SK-N-SH treated with all-trans-retinoic acid at 6 μM for 48 hours (cell line): ENCODE results near the gene ID4.

Experiments used
- ATAC-seq: fragments of 200-7000 bp; cut with Tn5 transposase; 3 replicates; pipeline ENCODE4 v1.9.1; 2020; ENCODE audit warnings: mild to moderate bottlenecking, moderate library complexity
- ARNTL ChIP-seq: fragments of 450-650 bp; formaldehyde crosslinking; IDR thresholded peaks from 2 replicates; pipeline ENCODE4 v1.5.0; 2020; ENCODE audit warnings: low read depth, mild to moderate bottlenecking, moderate library complexity, borderline replicate concordance
- BACH2 ChIP-seq: fragments of 250-450 bp; sonication (Bioruptor Pico); IDR thresholded peaks from 2 replicates; pipeline ENCODE4 v1.9.0; 2021; ENCODE audit warnings: mild to moderate bottlenecking, borderline replicate concordance
- CSDC2 ChIP-seq: fragments of 250-450 bp; sonication (Bioruptor Pico); IDR thresholded peaks from 2 replicates; pipeline ENCODE4 v1.5.0; 2020; ENCODE audit warnings: mild to moderate bottlenecking, moderate library complexity
- CSRNP3 ChIP-seq: fragments of 250-450 bp; sonication (Bioruptor Pico); IDR thresholded peaks from 2 replicates; pipeline ENCODE4 v1.5.1; 2021; ENCODE audit warnings: mild to moderate bottlenecking, moderate library complexity
- ESRRG ChIP-seq: fragments of 250-450 bp; sonication (Bioruptor Pico); IDR thresholded peaks from 2 replicates; pipeline ENCODE4 v1.6.1; 2021; ENCODE audit warnings: mild to moderate bottlenecking
- GLIS3 ChIP-seq: fragments of 250-450 bp; sonication (Bioruptor Pico); IDR thresholded peaks from 2 replicates; pipeline ENCODE4 v1.5.0; 2020; ENCODE audit warnings: mild to moderate bottlenecking, moderate library complexity
- ISL1 ChIP-seq: fragments of 250-450 bp; sonication (Bioruptor Pico); IDR thresholded peaks from 2 replicates; pipeline ENCODE4 v2.1.2; 2022; ENCODE audit warnings: mild to moderate bottlenecking, moderate library complexity
- PPARA ChIP-seq: fragments of 250-450 bp; sonication (Bioruptor Pico); IDR thresholded peaks from 2 replicates; pipeline ENCODE4 v1.5.0; 2020; ENCODE audit warnings: mild to moderate bottlenecking, borderline replicate concordance
- RARB ChIP-seq: fragments of 250-450 bp; sonication (Bioruptor Pico); IDR thresholded peaks from 2 replicates; pipeline ENCODE4 v1.8.0; 2021; ENCODE audit warnings: mild to moderate bottlenecking, moderate library complexity
- SNAI2 ChIP-seq: fragments of 250-450 bp; sonication (Bioruptor Pico); IDR thresholded peaks from 2 replicates; pipeline ENCODE4 v1.5.0; 2020; ENCODE audit warnings: mild to moderate bottlenecking, moderate library complexity
- TCF4 ChIP-seq: fragments of 250-450 bp; sonication (Bioruptor Pico); IDR thresholded peaks from 2 replicates; pipeline ENCODE4 v1.8.0; 2021; ENCODE audit warnings: mild to moderate bottlenecking, moderate library complexity, borderline replicate concordance
- TOX ChIP-seq: fragments of 250-450 bp; sonication (Bioruptor Pico); IDR thresholded peaks from 2 replicates; pipeline ENCODE4 v1.8.0; 2021; ENCODE audit warnings: mild to moderate bottlenecking, moderate library complexity, borderline replicate concordance
- ZC3H10 ChIP-seq: fragments of 250-450 bp; sonication (Bioruptor Pico); IDR thresholded peaks from 2 replicates; pipeline ENCODE4 v1.5.1; 2021; ENCODE audit warnings: mild to moderate bottlenecking, moderate library complexity
- ZFP3 ChIP-seq: fragments of 250-450 bp; sonication (Bioruptor Pico); IDR thresholded peaks from 2 replicates; pipeline ENCODE4 v1.5.0; 2020; ENCODE audit warnings: mild to moderate bottlenecking, moderate library complexity
- ZFP30 ChIP-seq: fragments of 450-650 bp; formaldehyde crosslinking; IDR thresholded peaks from 2 replicates; pipeline ENCODE4 v1.5.0; 2022; ENCODE audit warnings: mild to moderate bottlenecking, moderate library complexity
- ZNF565 ChIP-seq: fragments of 450-650 bp; formaldehyde crosslinking; conservative IDR thresholded peaks from 2 replicates; pipeline ENCODE4 v1.5.0; 2020; ENCODE audit warnings: low read depth, mild to moderate bottlenecking, moderate library complexity
- ZNF70 ChIP-seq: fragments of 450-650 bp; formaldehyde crosslinking; IDR thresholded peaks from 2 replicates; pipeline ENCODE4 v1.5.0; 2020; ENCODE audit warnings: mild to moderate bottlenecking, moderate library complexity
- TF ChIP-seq, protein P1 (sequence below): fragments of 250-450 bp; sonication (Bioruptor Pico); IDR thresholded peaks from 2 replicates; pipeline ENCODE4 v1.8.0; 2020; ENCODE audit warnings: mild to moderate bottlenecking, moderate library complexity, borderline replicate concordance
- TF ChIP-seq, protein P2 (sequence below): fragments of 250-450 bp; sonication (Bioruptor Pico); IDR thresholded peaks from 2 replicates; pipeline ENCODE4 v1.8.0; 2021; ENCODE audit warnings: low read depth, mild to moderate bottlenecking, moderate library complexity, borderline replicate concordance
- TF ChIP-seq, protein P3 (sequence below): fragments of 250-450 bp; sonication (Bioruptor Pico); IDR thresholded peaks from 2 replicates; pipeline ENCODE4 v1.5.0; 2020; ENCODE audit warnings: mild to moderate bottlenecking, moderate library complexity
- TF ChIP-seq, protein P4 (sequence below): fragments of 250-450 bp; sonication (Bioruptor Pico); IDR thresholded peaks from 2 replicates; pipeline ENCODE4 v1.5.1; 2020; ENCODE audit warnings: low read depth, mild to moderate bottlenecking, moderate library complexity

The ID4 gene

DNA sequence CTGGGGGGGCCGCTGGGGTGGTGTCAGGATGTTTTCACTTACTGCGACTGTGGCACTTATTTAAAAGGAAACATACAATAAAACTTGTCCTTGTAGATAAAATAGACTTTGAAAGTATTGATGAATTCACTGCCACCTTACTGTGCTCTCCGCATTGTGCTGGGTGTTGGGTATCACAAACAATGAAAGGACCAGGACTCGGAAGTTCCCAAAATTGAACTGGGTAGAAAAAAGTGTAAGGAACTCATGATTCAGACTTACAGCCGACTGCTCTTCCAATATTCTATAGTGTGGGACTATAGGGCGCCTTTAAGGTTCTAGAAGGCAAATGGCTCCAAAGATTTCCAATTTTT lies 32.1 kb upstream of the ID4 start:
- peak; percentile 6 for ATAC-seq

DNA sequence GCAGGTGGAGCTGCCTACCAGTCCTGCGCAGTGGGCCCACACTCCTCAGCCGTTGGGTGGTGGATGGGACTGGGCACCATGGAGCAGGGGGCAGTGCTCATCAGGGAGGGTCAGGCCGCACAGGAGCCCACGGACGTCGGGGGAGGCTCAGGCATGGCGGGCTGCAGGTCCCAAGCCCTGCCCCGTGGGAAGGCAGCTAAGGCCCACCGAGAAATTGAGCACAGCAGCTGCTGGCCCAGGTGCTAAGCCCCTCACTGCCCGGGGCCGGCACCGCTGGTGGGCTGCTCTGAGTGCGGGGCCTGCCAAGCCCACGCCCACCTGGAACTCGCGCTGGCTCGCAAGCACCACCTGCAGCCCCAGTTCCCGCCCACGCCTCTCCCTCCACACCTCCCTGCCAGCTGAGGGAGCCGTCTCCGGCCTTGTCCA lies 30.2 kb upstream of the ID4 start:
- ATAC-seq, result no peak
- no peak for TF ChIP-seq ARNTL (CRISPR knock-in tag)
- TF ChIP-seq SNAI2 (CRISPR knock-in tag), result no peak
- TF ChIP-seq ZFP3 (CRISPR knock-in tag), result no peak
- TF ChIP-seq TOX (CRISPR knock-in tag), result no peak
- TF ChIP-seq ZC3H10 (CRISPR knock-in tag), result no peak
- TF ChIP-seq CSRNP3 (CRISPR knock-in tag), result no peak
- TF ChIP-seq TCF4, result no peak
- no peak for TF ChIP-seq ESRRG (CRISPR knock-in tag)
- TF ChIP-seq ZFP30 (CRISPR knock-in tag), result no peak
- TF ChIP-seq ISL1 (CRISPR knock-in tag), result no peak
- no peak for TF ChIP-seq CSDC2 (CRISPR knock-in tag)
- no peak for TF ChIP-seq PPARA (CRISPR knock-in tag)
- TF ChIP-seq ZNF565 (CRISPR knock-in tag), result no peak
- no peak for TF ChIP-seq RARB (CRISPR knock-in tag)
- TF ChIP-seq, protein P1, sequence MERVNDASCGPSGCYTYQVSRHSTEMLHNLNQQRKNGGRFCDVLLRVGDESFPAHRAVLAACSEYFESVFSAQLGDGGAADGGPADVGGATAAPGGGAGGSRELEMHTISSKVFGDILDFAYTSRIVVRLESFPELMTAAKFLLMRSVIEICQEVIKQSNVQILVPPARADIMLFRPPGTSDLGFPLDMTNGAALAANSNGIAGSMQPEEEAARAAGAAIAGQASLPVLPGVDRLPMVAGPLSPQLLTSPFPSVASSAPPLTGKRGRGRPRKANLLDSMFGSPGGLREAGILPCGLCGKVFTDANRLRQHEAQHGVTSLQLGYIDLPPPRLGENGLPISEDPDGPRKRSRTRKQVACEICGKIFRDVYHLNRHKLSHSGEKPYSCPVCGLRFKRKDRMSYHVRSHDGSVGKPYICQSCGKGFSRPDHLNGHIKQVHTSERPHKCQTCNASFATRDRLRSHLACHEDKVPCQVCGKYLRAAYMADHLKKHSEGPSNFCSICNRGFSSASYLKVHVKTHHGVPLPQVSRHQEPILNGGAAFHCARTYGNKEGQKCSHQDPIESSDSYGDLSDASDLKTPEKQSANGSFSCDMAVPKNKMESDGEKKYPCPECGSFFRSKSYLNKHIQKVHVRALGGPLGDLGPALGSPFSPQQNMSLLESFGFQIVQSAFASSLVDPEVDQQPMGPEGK (CRISPR knock-in tag), result no peak
- TF ChIP-seq, protein P2, sequence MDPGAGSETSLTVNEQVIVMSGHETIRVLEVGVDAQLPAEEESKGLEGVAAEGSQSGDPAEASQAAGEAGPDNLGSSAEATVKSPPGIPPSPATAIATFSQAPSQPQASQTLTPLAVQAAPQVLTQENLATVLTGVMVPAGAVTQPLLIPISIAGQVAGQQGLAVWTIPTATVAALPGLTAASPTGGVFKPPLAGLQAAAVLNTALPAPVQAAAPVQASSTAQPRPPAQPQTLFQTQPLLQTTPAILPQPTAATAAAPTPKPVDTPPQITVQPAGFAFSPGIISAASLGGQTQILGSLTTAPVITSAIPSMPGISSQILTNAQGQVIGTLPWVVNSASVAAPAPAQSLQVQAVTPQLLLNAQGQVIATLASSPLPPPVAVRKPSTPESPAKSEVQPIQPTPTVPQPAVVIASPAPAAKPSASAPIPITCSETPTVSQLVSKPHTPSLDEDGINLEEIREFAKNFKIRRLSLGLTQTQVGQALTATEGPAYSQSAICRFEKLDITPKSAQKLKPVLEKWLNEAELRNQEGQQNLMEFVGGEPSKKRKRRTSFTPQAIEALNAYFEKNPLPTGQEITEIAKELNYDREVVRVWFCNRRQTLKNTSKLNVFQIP (CRISPR knock-in tag), result no peak
- no peak for TF ChIP-seq BACH2 (CRISPR knock-in tag)
- TF ChIP-seq, all 23 proteins: peak for 0

More for the DNA sequence above, 32.1 kb upstream of the ID4 start:
- no peak for TF ChIP-seq ZNF70
- TF ChIP-seq, protein P3, sequence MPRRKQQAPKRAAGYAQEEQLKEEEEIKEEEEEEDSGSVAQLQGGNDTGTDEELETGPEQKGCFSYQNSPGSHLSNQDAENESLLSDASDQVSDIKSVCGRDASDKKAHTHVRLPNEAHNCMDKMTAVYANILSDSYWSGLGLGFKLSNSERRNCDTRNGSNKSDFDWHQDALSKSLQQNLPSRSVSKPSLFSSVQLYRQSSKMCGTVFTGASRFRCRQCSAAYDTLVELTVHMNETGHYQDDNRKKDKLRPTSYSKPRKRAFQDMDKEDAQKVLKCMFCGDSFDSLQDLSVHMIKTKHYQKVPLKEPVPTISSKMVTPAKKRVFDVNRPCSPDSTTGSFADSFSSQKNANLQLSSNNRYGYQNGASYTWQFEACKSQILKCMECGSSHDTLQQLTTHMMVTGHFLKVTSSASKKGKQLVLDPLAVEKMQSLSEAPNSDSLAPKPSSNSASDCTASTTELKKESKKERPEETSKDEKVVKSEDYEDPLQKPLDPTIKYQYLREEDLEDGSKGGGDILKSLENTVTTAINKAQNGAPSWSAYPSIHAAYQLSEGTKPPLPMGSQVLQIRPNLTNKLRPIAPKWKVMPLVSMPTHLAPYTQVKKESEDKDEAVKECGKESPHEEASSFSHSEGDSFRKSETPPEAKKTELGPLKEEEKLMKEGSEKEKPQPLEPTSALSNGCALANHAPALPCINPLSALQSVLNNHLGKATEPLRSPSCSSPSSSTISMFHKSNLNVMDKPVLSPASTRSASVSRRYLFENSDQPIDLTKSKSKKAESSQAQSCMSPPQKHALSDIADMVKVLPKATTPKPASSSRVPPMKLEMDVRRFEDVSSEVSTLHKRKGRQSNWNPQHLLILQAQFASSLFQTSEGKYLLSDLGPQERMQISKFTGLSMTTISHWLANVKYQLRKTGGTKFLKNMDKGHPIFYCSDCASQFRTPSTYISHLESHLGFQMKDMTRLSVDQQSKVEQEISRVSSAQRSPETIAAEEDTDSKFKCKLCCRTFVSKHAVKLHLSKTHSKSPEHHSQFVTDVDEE (CRISPR knock-in tag), result no peak
- no peak for TF ChIP-seq ZFP30 (CRISPR knock-in tag)
- TF ChIP-seq, protein P1 (CRISPR knock-in tag), result peak; percentile 10; the same call in 1 of the 2 replicates
- no peak for TF ChIP-seq GLIS3 (CRISPR knock-in tag)
- no peak for TF ChIP-seq BACH2 (CRISPR knock-in tag)

DNA sequence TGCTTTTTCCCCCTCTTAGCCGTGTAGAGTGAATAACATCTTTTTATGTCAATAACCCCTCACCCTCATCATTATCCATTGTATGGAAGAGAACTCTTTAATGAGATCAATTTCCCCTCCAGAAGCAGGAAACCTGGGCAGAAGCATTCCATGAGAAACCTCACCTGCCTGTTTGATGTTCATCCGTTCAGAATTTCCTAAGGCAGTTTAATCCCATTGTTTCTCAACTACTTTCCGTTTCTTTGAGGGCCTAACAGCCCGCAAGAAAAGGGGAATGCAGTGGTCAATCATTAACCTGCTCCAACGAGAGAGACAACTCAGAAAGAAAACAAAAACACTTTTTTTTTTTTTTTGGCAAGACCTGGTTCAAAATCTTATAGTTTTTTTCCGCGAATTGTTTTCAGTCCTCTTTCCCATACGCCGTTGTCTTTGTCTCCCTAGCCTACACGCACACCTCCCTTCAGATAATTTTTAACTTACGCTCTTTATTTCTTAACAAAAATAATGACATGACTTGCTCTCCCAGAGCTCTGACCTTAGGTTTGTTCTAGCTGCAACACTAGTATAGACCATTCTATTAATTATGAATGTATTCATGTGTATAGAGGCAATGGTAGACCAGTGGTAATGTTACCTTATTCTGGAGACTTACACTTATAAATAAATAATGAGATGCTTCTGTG lies 25.6 kb upstream of the ID4 start:
- ATAC-seq, result no peak
- TF ChIP-seq CSDC2 (CRISPR knock-in tag), result no peak
- no peak for TF ChIP-seq ZFP30 (CRISPR knock-in tag)
- TF ChIP-seq, protein P4, sequence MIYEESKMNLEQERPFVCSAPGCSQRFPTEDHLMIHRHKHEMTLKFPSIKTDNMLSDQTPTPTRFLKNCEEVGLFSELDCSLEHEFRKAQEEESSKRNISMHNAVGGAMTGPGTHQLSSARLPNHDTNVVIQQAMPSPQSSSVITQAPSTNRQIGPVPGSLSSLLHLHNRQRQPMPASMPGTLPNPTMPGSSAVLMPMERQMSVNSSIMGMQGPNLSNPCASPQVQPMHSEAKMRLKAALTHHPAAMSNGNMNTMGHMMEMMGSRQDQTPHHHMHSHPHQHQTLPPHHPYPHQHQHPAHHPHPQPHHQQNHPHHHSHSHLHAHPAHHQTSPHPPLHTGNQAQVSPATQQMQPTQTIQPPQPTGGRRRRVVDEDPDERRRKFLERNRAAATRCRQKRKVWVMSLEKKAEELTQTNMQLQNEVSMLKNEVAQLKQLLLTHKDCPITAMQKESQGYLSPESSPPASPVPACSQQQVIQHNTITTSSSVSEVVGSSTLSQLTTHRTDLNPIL (CRISPR knock-in tag), result no peak
- TF ChIP-seq ISL1 (CRISPR knock-in tag), result no peak
- no peak for TF ChIP-seq ARNTL (CRISPR knock-in tag)
- TF ChIP-seq, protein P2 (CRISPR knock-in tag), result no peak
- TF ChIP-seq CSRNP3 (CRISPR knock-in tag), result no peak
- no peak for TF ChIP-seq ESRRG (CRISPR knock-in tag)
- TF ChIP-seq TCF4, result no peak
